ENCODE results near the gene IFT122.

The IFT122 gene

DNA sequence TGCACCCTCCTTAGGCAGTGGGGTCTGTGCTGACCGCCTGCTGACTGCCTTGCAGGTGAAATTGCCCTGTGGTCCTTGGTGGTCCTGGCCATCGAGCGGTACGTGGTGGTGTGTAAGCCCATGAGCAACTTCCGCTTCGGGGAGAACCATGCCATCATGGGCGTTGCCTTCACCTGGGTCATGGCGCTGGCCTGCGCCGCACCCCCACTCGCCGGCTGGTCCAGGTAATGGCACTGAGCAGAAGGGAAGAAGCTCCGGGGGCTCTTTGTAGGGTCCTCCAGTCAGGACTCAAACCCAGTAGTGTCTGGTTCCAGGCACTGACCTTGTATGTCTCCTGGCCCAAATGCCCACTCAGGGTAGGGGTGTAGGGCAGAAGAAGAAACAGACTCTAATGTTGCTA, 90.8 kb downstream of the IFT122 start:
- Histone ChIP-seq H3K4me3 (replicated peaks; ENCODE audit: insufficient read depth, low read length) (no peak overlapping the region), H3K27ac (replicated peaks) (no peak overlapping the region), H3K27me3 (ENCODE audit: insufficient read depth, poor library complexity, severe bottlenecking) (no peaks in the 10 kb centered on the region)
- TF ChIP-seq SPI1 (IDR thresholded peaks at IDR 0.05; ENCODE audit: borderline replicate concordance, low read depth) = no peak
- TF ChIP-seq GABPA (IDR thresholded peaks at IDR 0.05; ENCODE audit: low read depth) = no peak
- TF ChIP-seq CTCF (IDR thresholded peaks at IDR 0.05; ENCODE audit: insufficient read depth, low read length) = no peak
- no peak for TF ChIP-seq REST (IDR thresholded peaks at IDR 0.05; ENCODE audit: insufficient replicate concordance, low read depth)
- no peak for TF ChIP-seq POLR2AphosphoS5 (IDR thresholded peaks at IDR 0.05; ENCODE audit: low read depth)
- no peak for DNase-seq (ENCODE audit: low read depth in 1 of 2, low spot score in 1 of 2)

GRCh38 chr3:129531699-129532098, 91.7 kb downstream of the IFT122 start:
- no peak overlapping the region for H3K4me3 ChIP-seq (replicated peaks; ENCODE audit: insufficient read depth, low read length)
- TF ChIP-seq REST (IDR thresholded peaks at IDR 0.05; ENCODE audit: insufficient replicate concordance, low read depth) (no peak), GABPA (IDR thresholded peaks at IDR 0.05; ENCODE audit: low read depth) (no peak), POLR2AphosphoS5 (IDR thresholded peaks at IDR 0.05; ENCODE audit: low read depth) (no peak), SPI1 (IDR thresholded peaks at IDR 0.05; ENCODE audit: borderline replicate concordance, low read depth) (no peak), CTCF (IDR thresholded peaks at IDR 0.05; ENCODE audit: insufficient read depth, low read length) (no peak)
- DNase-seq (ENCODE audit: low read depth in 1 of 2, low spot score in 1 of 2) = no peak

DNA sequence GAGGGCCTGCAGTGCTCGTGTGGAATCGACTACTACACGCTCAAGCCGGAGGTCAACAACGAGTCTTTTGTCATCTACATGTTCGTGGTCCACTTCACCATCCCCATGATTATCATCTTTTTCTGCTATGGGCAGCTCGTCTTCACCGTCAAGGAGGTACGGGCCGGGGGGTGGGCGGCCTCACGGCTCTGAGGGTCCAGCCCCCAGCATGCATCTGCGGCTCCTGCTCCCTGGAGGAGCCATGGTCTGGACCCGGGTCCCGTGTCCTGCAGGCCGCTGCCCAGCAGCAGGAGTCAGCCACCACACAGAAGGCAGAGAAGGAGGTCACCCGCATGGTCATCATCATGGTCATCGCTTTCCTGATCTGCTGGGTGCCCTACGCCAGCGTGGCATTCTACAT, 92.2 kb downstream of the IFT122 start:
- Histone ChIP-seq H3K27ac (replicated peaks) (no peak overlapping the region), H3K27me3 (ENCODE audit: insufficient read depth, poor library complexity, severe bottlenecking) (no peaks in the 10 kb centered on the region), H3K4me3 (replicated peaks; ENCODE audit: insufficient read depth, low read length) (no peak overlapping the region)
- no peak for DNase-seq (ENCODE audit: low read depth in 1 of 2, low spot score in 1 of 2)
- TF ChIP-seq CTCF (IDR thresholded peaks at IDR 0.05; ENCODE audit: insufficient read depth, low read length) = no peak
- TF ChIP-seq POLR2AphosphoS5 (IDR thresholded peaks at IDR 0.05; ENCODE audit: low read depth) = no peak
- TF ChIP-seq REST (IDR thresholded peaks at IDR 0.05; ENCODE audit: insufficient replicate concordance, low read depth) = no peak
- no peak for TF ChIP-seq SPI1 (IDR thresholded peaks at IDR 0.05; ENCODE audit: borderline replicate concordance, low read depth)
- no peak for TF ChIP-seq GABPA (IDR thresholded peaks at IDR 0.05; ENCODE audit: low read depth)

More at GRCh38 chr3:129531699-129532098, 91.7 kb downstream of the IFT122 start:
- Histone ChIP-seq H3K27me3 (ENCODE audit: insufficient read depth, poor library complexity, severe bottlenecking) (no peaks in the 10 kb centered on the region), H3K27ac (replicated peaks) (no peak overlapping the region)
